Lung microvascular endothelial cell (primary cell): ENCODE measurements around the gene IL37. TPM values are rescaled to one million over a fixed set of nuclear protein-coding genes. Genes with fewer than 3 reads are reported as not detected.

Experiments used
- DNase-seq, 2 donors: peaks; one replicate each; pipeline versions ENCODE4 v3.0.0 to v3.0.0-alpha.2; 2010; ENCODE audit warnings: low read depth in 2 of 2
- total RNA-seq: library from RNA; depleted of rRNA; stranded (reverse); fragments of >200 nt; gene quantifications from 2 replicates; pipeline ENCODE4 v1.2.1, GENCODE V29; 2014

The IL37 gene
- total RNA-seq, 1 donor from 2014 or later, result not detected

GRCh38 chr2:112958428-112959108 lies 47.6 kb downstream of the IL37 start:
- peak; percentile 59 to 67 for DNase-seq

GRCh38 chr2:112959109-112959812 lies 48.3 kb downstream of the IL37 start:
- DNase-seq, result peak in 1 of 2 donors; percentile 2

GRCh38 chr2:112960230-112960825 lies 49.4 kb downstream of the IL37 start:
- DNase-seq, result no peak

GRCh38 chr2:112962308-112963175 lies 51.6 kb downstream of the IL37 start:
- DNase-seq, result no peak

GRCh38 chr2:112967023-112967422 lies 56.1 kb downstream of the IL37 start:
- DNase-seq, result no peak

Other genes with a start within 250 kb of the IL37 start
- gene NT5DC4, start 190.1 kb upstream of the IL37 start, total RNA-seq, result not detected in 2 replicates
- 0.60 and 2.0 TPM in 2 replicates for gene CKAP2L, start 146.6 kb upstream of the IL37 start, total RNA-seq
- under 0.01 TPM in 1 of 2 replicates, not detected in the other for gene IL1A, start 126.7 kb upstream of the IL37 start, total RNA-seq
- gene IL1B, start 74.4 kb upstream of the IL37 start, total RNA-seq, result 0.22 TPM in 1 of 2 replicates, not detected in the other
- not detected in 2 replicates for gene IL36G, start 66.8 kb downstream of the IL37 start, total RNA-seq
- gene IL36A, start 94.3 kb downstream of the IL37 start, total RNA-seq, result not detected in 2 replicates
- gene IL36B, start 141.7 kb downstream of the IL37 start, total RNA-seq, result not detected in 2 replicates
- gene IL36RN, start 148.0 kb downstream of the IL37 start, total RNA-seq, result not detected in 2 replicates
- not detected in 2 replicates for gene IL1F10, start 156.8 kb downstream of the IL37 start, total RNA-seq
- not detected in 2 replicates for gene IL1RN, start 216.4 kb downstream of the IL37 start, total RNA-seq